OCI-LY7 (cell line): ENCODE results near the gene TMEM207. TPM values are rescaled to one million over a fixed set of nuclear protein-coding genes. Genes with fewer than 3 reads are reported as not detected.

Experiments
- BruUV-seq: library from RNA; stranded (reverse); fragments of 400-500 nt; replicated peaks from 2 replicates; lab custom pipeline; 2021; lab: Mats Ljungman, UMichigan
- CTCF ChIA-PET: fragments of 300-600 bp; sonication (Branson Sonifier 250); formaldehyde crosslinking; loops from one replicate; lab custom pipeline; 2022; ENCODE audit warnings: antibody characterized with exemption; ENCODE audit not compliant: unreplicated experiment; lab: Charles Lee
- POLR2A ChIA-PET: fragments of 300-600 bp; sonication (Branson Sonifier 250); formaldehyde crosslinking; loops from one replicate; lab custom pipeline; 2022; ENCODE audit warnings: antibody characterized with exemption; lab: Charles Lee
- DNase-seq: peaks from one replicate; pipeline ENCODE4 v3.0.0-alpha.2; 2015; ENCODE audit warnings: low spot score
- H2AFZ ChIP-seq: fragments of 200-600 bp; sonication (generic), shearing (Covaris generic); 2 replicates; pipeline ENCODE4 v1.6.1; 2014; ENCODE audit warnings: mild to moderate bottlenecking, antibody characterized with exemption, low read length, moderate library complexity
- H3K27ac ChIP-seq: fragments of 200-600 bp; sonication (generic); 2 replicates; pipeline ENCODE4 v1.5.1; 2014; ENCODE audit warnings: mixed run types, low read depth, mild to moderate bottlenecking, moderate library complexity, low read length, inconsistent platforms; ENCODE audit not compliant: poor library complexity, severe bottlenecking
- H3K36me3 ChIP-seq: fragments of 200-600 bp; sonication (generic); 2 replicates; pipeline ENCODE4 v1.6.1; 2014; ENCODE audit warnings: mild to moderate bottlenecking, antibody characterized with exemption, low read length, moderate library complexity, mixed read lengths; ENCODE audit not compliant: insufficient read depth
- H3K4me1 ChIP-seq: fragments of 200-600 bp; sonication (generic); 2 replicates; pipeline ENCODE4 v1.5.1; 2014; ENCODE audit warnings: mild to moderate bottlenecking, low read length; ENCODE audit not compliant: insufficient read depth, poor library complexity, severe bottlenecking
- H3K4me2 ChIP-seq: fragments of 200-600 bp; sonication (generic); 2 replicates; pipeline ENCODE4 v1.6.1; 2014; ENCODE audit warnings: mild to moderate bottlenecking, low read length
- H3K4me3 ChIP-seq: fragments of 200-600 bp; sonication (generic); 2 replicates; pipeline ENCODE4 v1.5.1; 2014; ENCODE audit warnings: mild to moderate bottlenecking, low read depth, low read length; ENCODE audit not compliant: poor library complexity, severe bottlenecking
- H3K79me2 ChIP-seq: fragments of 200-600 bp; sonication (generic); 2 replicates; pipeline ENCODE4 v1.6.1; 2016; ENCODE audit warnings: low read depth, mild to moderate bottlenecking, low read length, moderate library complexity, mixed read lengths; ENCODE audit not compliant: insufficient read depth
- H3K9me2 ChIP-seq: fragments of 200-600 bp; sonication (generic); 2 replicates; pipeline ENCODE4 v1.6.1; 2016; ENCODE audit warnings: mild to moderate bottlenecking, low read length, mixed read lengths; ENCODE audit not compliant: insufficient read depth
- H3K9me3 ChIP-seq: fragments of 200-600 bp; sonication (generic); 2 replicates; pipeline ENCODE4 v1.6.1; 2014; ENCODE audit warnings: mild to moderate bottlenecking, mixed run types, low read length, mixed read lengths
- H4K20me1 ChIP-seq: fragments of 200-600 bp; sonication (generic); 2 replicates; pipeline ENCODE4 v1.6.1; 2014; ENCODE audit warnings: mild to moderate bottlenecking, antibody characterized with exemption, low read length, moderate library complexity, mixed read lengths; ENCODE audit not compliant: insufficient read depth
- CTCF ChIP-seq: fragments of 200-600 bp; sonication (generic); conservative IDR thresholded peaks from 2 replicates; pipeline ENCODE4 v1.5.1; 2014; ENCODE audit warnings: mild to moderate bottlenecking, antibody characterized with exemption, low read length, moderate library complexity, mixed read lengths
- EZH2phosphoT487 ChIP-seq: fragments of 200-600 bp; sonication (generic); IDR thresholded peaks from 2 replicates; pipeline ENCODE4 v1.6.1; 2018; ENCODE audit warnings: low read depth, borderline replicate concordance, mild to moderate bottlenecking, mixed run types, antibody characterized with exemption, low read length, moderate library complexity, mixed read lengths
- intact Hi-C: fragments of 100-400 bp; cut with micrococcal nuclease; formaldehyde crosslinking; loops from one replicate; pipeline ENCODE4 v1.10.0; 2022; ENCODE audit not compliant: unreplicated experiment
- total RNA-seq, 2 experiments: library from RNA; depleted of rRNA in 1 of 2; stranded (reverse); fragments of >200 nt in 1 of 2; shearing (Covaris generic) in 1 of 2; gene quantifications; 2 replicates each; pipeline ENCODE4 v1.2.3, GENCODE V29; 2014 to 2022

Gene TMEM207
- total RNA-seq, 2 experiments from 2014 or later, result not detected

GRCh38 chr3:190436331-190436730, 13.4 kb downstream of the TMEM207 start:
- no peak for DNase-seq
- no peaks in the 10 kb centered on the region for H3K4me1 ChIP-seq
- TF ChIP-seq EZH2phosphoT487, result no peak
- no peak for TF ChIP-seq CTCF
- no peaks in the 10 kb centered on the region for H3K9me2 ChIP-seq
- no peaks in the 10 kb centered on the region for H3K9me3 ChIP-seq
- no peak overlapping the region for H2AFZ ChIP-seq
- H3K36me3 ChIP-seq, result no peaks in the 10 kb centered on the region
- H3K4me2 ChIP-seq, result no peak overlapping the region
- CTCF ChIA-PET, result no interaction called here
- POLR2A ChIA-PET, result no interaction called here
- no peak overlapping the region for H3K27ac ChIP-seq
- BruUV-seq, result no TSS peak
- intact Hi-C loops, result no loop called here
- H3K79me2 ChIP-seq, result no peaks in the 10 kb centered on the region
- no peaks in the 10 kb centered on the region for H4K20me1 ChIP-seq
- H3K4me3 ChIP-seq, result no peak overlapping the region

- no TSS peak for BruUV-seq
- no peak overlapping the region for H3K4me2 ChIP-seq
- POLR2A ChIA-PET, result no interaction called here
- no peak for TF ChIP-seq CTCF
- TF ChIP-seq EZH2phosphoT487, result no peak
- H3K9me2 ChIP-seq, result no peaks in the 10 kb centered on the region
- no peaks in the 10 kb centered on the region for H4K20me1 ChIP-seq
- no peaks in the 10 kb centered on the region for H3K9me3 ChIP-seq
- no peak overlapping the region for H2AFZ ChIP-seq
- H3K27ac ChIP-seq, result no peak overlapping the region
- no peak overlapping the region for H3K4me3 ChIP-seq
- DNase-seq, result no peak
- intact Hi-C loops, result no loop called here
- no peaks in the 10 kb centered on the region for H3K4me1 ChIP-seq
- H3K36me3 ChIP-seq, result no peaks in the 10 kb centered on the region
- no peaks in the 10 kb centered on the region for H3K79me2 ChIP-seq
- CTCF ChIA-PET, result no interaction called here
Measured at GRCh38 chr3:190435618-190436017, 14.1 kb downstream of the TMEM207 start.

- ChIA-PET CTCF (no interaction called here), POLR2A (no interaction called here)
- H2AFZ ChIP-seq, result no peak overlapping the region
- H3K4me1 ChIP-seq, result no peaks in the 10 kb centered on the region
- no peak for TF ChIP-seq CTCF
- no peak for TF ChIP-seq EZH2phosphoT487
- H4K20me1 ChIP-seq, result no peaks in the 10 kb centered on the region
- no peak overlapping the region for H3K4me3 ChIP-seq
- no peaks in the 10 kb centered on the region for H3K9me2 ChIP-seq
- intact Hi-C loops, result no loop called here
- no peak overlapping the region for H3K27ac ChIP-seq
- no peaks in the 10 kb centered on the region for H3K9me3 ChIP-seq
- H3K4me2 ChIP-seq, result no peak overlapping the region
- no peaks in the 10 kb centered on the region for H3K79me2 ChIP-seq
- BruUV-seq, result no TSS peak
- DNase-seq, result no peak
- no peaks in the 10 kb centered on the region for H3K36me3 ChIP-seq
Measured at GRCh38 chr3:190433626-190434025, 16.1 kb downstream of the TMEM207 start.
